GM12874 (cell line): ENCODE data around the gene ARHGAP1.
A peak's percentile ranks its signal among the peaks of the same experiment; 100 is the strongest.

Source experiments
- CTCF ChIP-seq: IDR thresholded peaks from 2 replicates; pipeline ENCODE4 v1.5.1; 2011; ENCODE audit warnings: low read depth, mild to moderate bottlenecking, control low read depth, low read length, moderate library complexity; ENCODE audit not compliant: insufficient read depth

ARHGAP1 gene

GRCh38 chr11:46673713-46674462 lies 26.5 kb downstream of the ARHGAP1 start:
- no peak for TF ChIP-seq CTCF

DNA sequence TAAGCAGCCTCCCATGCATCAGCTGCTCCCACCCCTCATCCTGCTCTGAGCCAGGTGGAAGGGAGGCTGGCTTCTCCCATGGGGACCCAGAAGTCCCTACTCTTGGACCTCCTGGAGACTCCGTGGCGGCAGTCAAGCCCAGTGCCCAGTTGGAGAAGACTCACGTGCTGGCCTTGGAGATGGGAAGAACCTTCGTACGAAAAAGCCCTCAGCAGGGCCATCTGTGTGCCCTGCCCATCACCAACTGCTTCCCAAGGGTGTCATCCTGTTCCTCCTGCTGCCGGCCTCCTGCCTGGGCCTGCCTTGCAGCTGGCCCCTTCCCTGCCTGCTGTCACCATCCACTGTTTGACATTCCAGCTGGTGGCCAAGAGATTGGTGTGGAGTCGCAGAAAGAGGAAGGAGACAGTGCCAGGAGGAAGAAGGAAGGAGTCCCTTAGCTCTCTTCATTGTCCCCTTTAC lies 28.0 kb downstream of the ARHGAP1 start:
- TF ChIP-seq CTCF: no peak

- TF ChIP-seq CTCF: no peak
Measured at GRCh38 chr11:46671958-46672315, 28.5 kb downstream of the ARHGAP1 start.

GRCh38 chr11:46669711-46670139 lies 30.7 kb downstream of the ARHGAP1 start:
- peak; percentile 31; the same call in 1 of the 2 replicates for TF ChIP-seq CTCF

GRCh38 chr11:46668480-46669085 lies 31.8 kb downstream of the ARHGAP1 start:
- no peak for TF ChIP-seq CTCF

- TF ChIP-seq CTCF: no peak
Measured at GRCh38 chr11:46667043-46667481, 33.4 kb downstream of the ARHGAP1 start.

DNA sequence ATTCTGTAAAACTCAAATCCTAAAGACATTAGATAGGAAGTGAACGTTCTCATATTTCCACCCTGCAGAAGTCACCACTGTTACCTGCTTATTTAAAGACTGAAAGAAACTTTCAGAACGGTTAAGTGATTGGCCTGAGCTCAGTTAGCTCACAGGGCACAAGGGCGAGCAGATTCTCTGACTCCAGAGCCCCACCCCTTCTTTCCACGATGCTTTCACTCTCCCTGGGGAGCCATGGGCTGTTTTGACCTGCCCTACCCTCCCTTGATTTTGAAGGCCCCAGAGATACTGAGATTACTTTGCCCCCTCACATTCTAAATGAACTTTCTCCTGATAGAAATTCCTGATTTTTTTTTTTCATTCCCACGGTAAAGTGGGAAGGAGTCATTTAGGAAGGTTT lies 33.9 kb downstream of the ARHGAP1 start:
- no peak for TF ChIP-seq CTCF
